Activated CD4-positive, alpha-beta T cell treated with anti-CD3 and anti-CD28 coated beads for 1 hour (primary cell): ENCODE data around the gene PHF21A.

Experiments
- DNase-seq: peaks from one replicate; pipeline ENCODE4 v3.0.0-alpha.2; 2020

Gene PHF21A

GRCh38 chr11:46121301-46121723, at the start of gene PHF21A:
TSS of gene PHF21A (minus strand) at chr11:46121454. CDS start at chr11:46084219, 37,235 bp downstream.
- peak; percentile 84 for DNase-seq

- no peak for DNase-seq
Measured at GRCh38 chr11:46170797-46171196, 49.5 kb upstream of the PHF21A start.

GRCh38 chr11:46162700-46163099, 41.4 kb upstream of the PHF21A start:
- DNase-seq = no peak

DNA sequence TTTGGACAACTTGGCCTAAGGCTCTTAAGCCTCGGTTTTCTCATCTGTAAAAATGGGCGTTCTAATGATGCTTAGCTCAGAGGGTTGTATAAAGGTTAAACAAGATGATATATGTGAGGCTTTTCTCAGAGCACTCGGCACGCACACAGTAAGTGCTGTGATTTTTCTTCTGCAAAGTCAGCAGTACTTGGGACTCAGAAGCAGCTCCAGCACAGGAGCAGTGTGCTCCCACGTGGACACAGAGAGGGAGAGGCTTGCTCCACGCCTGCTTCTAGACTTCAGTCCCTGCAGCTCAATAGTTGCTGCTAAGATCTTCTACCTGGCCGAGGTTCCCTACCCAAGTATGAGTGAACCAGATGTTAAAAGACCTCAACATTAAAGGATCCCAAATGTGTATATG, 39.9 kb upstream of the PHF21A start:
- DNase-seq = no peak

DNA sequence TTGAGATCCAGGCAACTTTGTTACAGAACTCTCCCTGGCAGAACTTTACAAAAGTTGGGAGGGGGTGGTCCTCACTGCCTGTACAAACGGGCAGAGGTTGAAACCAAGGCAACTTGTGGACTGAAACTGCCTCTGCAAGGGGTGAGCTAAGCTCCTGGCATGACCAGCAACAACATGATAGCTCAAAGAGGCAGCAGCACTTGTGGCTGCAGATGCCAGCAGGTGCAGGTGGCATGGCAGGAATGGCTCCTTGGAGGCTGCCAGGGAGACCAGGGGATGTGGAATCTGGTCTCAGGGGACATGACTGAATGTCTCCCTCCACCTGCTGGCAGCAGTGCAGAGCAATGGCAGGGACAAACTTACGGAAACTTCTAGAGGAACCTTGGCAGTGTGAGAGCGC, 38.8 kb upstream of the PHF21A start:
- DNase-seq = no peak

DNA sequence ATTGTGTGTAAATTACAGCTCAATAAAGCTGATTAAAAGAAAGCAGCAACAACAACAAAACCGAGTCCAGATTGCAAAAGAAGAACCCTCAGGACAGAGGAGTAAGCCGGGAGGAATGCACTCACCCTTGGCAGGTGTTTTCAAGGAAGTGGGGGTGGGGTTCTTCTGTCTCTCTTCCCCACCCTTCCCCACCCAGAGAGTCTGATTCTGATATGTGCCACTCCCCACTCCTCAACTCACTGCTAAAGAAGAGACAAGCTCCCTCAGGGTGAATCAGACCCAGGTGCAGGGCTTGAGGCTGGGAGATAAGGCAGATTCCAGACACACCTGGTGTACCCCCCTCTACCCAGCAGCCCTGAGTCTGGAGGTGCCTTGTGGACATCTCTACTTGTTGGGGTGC, 38.4 kb upstream of the PHF21A start:
- no peak for DNase-seq

DNA sequence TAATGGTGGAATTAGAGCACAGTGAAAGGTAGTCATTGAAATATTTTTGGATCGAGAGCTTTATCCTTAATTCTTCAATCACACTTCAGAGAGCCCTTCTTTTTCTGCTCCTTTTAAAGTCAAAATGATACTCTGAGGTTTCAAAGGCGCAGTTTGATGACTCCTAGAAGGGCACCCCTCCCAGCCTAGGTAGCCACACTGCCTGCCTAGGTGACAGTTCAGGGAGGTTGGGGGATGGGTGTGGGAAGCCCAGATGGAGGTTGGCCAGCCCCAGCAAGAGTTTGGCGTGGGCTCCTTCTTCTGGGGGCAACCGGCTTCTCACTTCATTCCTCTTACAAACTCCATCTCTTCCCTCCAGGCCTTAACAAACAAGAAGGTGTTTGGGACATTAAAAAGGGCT, 28.6 kb upstream of the PHF21A start:
- DNase-seq = no peak

DNA sequence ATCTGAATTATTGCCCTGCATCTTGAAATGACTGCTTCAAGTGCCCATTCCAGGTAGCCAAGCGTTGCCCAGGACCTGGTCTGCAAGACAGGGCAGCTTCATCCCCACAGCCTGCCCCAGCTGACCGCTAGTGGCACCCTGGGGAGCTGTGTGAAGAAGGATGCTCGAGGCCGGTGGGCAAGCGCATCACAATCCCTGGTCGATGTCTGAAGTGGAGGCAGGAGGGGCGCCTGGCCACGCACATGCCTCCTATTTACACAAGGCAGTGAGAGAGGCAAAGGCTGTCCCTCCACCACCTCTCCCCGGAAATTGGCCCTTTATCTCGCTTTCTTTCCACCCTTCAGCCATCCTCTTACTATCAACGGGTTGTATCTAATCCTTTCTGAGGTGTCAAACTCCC, 28.1 kb upstream of the PHF21A start:
- DNase-seq = no peak

- DNase-seq = no peak
Measured at GRCh38 chr11:46144741-46145140, 23.5 kb upstream of the PHF21A start.

DNA sequence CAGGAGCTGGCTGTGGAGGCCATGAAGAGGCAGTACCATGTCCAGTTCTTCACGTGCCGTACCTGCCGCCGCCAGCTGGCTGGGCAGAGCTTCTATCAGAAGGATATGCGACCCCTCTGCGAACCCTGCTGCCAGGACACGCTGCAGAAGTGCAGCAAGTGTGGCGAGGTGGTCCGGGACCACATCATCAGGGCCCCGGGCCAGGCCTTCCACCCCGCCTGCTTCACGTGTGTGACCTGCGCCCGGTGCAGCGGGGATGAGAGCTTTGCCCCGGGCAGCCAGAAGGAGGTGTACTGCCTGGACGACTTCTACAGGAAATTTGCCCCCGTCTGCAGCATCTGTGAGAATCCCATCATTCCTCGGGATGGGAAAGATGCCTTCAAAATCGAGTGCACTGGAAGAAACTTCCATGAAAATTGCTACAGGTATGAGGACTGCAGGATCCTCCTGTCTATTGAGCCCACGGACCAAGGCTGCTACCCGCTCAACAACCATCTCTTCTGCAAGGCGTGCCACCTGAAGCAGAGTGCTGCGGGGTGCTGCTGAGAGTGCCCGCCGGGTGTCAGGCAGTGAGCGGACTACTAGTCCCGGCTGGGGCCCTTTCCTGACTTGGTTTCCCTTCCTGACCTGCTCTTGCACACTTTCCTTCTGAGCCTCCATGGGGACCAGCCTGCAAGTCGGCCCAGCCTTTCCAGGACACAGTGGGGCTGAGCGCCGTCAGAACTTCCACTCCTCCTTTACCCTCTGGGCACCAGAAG, 22.0 kb upstream of the PHF21A start:
- DNase-seq = no peak

DNA sequence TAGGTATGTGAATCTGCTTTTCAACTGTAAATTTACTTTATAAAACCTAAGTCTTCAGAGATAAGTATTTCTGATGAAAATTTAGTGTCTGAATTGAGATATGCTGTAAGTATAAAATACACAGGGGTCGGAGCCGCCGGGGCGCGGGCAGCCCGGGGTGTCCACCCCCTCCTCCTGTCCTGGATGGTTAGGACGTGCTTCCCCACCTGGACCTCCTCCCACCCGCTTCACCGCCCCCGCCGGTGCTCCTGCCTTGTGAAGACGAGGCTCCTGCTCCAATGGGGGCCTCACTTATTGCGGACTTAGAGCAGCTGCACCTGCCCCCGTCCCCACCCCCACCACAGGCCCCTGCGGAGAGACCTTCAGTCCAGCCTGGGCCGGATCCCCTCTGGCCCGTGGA, 21.3 kb upstream of the PHF21A start:
- DNase-seq = no peak

DNA sequence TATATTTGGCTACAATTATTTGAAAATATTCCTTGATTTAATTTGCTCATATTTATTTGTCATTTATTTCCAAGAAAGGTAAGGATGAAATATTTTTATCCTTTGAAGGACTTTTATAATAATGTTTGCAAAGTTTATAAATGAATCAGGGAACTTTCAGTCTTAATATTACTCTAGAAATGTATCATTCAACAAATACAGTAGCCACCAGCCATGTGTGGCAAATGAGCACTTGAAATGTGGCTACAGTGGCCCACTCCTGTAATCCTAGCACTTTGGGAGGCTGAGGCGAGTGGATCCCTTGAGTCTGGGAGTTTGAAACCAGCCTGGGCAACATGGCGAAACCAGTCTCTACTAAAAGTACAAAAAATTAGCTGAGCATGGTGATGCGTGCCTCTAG, 20.3 kb upstream of the PHF21A start:
- no peak for DNase-seq

GRCh38 chr11:46134540-46134939, 13.3 kb upstream of the PHF21A start:
- no peak for DNase-seq

GRCh38 chr11:46134061-46134460, 12.8 kb upstream of the PHF21A start:
- DNase-seq = no peak

GRCh38 chr11:46133119-46133518, 11.9 kb upstream of the PHF21A start:
- no peak for DNase-seq

DNA sequence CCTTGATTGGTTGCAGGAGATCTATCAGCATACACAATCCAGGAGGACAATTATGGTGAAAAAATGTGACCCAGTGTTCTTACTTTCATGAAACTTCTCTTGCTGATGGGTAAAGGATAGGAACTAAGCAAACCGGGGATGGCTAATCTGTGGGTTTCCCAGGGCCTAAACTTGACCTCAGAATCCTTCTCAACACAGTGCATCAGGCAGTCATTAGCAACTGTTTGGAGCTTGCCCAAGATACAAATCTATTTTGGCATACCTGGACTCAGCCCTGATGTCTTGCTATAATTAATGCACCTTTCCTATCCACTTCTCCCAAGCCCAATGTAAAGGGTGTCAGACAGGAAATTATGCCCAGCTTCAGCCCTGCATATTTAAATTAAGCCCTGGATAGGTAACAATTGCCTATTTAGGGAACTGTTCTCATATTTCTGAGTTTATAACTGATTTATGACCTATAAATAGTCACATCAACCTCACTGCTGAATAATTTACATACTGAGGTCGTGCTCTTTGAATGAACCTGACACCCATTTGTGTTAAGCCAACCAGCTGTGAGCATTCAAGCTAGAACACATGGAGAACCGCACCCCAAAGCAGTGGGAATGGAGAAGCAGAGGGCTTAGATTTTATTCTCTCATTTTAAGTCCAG, 9.2 kb upstream of the PHF21A start:
- no peak for DNase-seq

- no peak for DNase-seq
Measured at GRCh38 chr11:46129133-46129532, 7.9 kb upstream of the PHF21A start.

- peak; percentile 22 for DNase-seq
Measured at GRCh38 chr11:46127150-46127638, 5.9 kb upstream of the PHF21A start.

- DNase-seq = no peak
Measured at GRCh38 chr11:46125284-46125683, 4.0 kb upstream of the PHF21A start.

DNA sequence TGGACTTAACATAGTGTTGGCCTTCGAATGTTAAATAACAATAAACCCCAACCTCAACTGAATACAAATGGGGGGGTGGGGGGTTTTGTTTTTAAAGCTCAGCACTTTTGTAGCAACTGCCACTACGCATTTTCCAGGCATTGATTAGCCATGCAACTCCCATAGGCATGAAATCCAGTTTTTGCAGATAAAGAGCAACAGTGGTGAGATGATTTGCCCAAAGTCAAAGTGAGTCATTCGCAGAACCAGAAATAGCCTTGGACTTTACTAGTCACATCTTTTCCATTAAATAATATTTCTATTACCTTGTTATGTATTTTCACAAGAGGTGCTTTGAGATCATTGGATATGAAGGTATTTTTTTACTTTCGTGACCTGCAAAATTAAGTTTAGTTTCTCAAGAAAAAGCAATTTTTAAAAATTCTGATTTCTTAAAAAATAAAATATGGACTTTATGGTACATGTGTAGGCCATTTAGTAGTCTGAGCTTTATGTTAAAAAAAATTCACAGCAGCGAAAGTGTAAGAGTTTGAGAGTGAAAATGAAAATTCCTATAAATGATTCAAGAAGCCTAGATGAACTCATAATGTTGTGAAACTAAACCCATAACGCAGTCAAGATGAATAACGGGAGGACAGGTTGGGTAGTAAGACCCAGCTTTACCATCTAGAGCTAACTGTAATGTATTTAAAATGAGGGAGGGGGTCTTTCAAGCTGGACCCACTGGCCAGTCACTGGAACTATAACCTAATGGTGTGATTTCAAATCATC, 1.9 kb upstream of the PHF21A start:
- no peak for DNase-seq

DNA sequence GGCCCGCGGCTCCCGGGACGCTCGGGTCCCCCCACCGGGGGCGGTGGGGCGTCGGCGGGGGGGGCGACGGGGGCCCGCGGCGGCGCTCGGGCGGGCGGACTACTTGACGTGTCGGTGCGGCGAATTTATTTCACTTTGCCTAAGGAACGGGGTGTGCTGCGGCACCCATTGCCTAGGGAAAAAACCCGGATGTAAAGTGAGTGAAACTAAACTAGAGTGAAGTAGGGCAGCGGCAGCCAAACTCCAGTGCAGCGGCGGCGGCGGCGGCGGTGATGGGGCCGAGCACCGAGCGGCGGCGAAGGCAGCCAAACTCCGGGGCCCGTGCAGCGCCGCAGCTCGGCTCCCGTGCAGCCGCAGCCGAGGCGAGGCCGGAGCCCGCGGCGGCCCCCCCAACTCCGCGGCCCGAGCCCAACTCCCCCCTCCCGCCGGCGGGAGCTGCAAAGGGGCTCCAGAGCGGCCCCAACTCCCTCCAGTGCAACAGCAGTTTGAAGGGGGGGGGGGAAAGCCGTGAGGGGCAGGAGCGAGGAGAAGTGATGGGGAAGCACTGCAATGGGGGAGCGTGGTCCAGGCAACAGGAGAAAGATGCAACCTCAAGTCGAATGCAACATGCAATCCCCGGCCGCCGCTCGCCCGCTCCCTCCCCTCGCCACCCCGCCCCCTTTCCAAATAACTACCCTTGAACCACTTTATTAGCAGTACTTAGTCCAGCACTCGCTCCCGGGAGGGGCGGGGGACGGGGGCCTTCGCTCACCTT, 647 bp upstream of the PHF21A start:
- peak; percentile 66 for DNase-seq

DNA sequence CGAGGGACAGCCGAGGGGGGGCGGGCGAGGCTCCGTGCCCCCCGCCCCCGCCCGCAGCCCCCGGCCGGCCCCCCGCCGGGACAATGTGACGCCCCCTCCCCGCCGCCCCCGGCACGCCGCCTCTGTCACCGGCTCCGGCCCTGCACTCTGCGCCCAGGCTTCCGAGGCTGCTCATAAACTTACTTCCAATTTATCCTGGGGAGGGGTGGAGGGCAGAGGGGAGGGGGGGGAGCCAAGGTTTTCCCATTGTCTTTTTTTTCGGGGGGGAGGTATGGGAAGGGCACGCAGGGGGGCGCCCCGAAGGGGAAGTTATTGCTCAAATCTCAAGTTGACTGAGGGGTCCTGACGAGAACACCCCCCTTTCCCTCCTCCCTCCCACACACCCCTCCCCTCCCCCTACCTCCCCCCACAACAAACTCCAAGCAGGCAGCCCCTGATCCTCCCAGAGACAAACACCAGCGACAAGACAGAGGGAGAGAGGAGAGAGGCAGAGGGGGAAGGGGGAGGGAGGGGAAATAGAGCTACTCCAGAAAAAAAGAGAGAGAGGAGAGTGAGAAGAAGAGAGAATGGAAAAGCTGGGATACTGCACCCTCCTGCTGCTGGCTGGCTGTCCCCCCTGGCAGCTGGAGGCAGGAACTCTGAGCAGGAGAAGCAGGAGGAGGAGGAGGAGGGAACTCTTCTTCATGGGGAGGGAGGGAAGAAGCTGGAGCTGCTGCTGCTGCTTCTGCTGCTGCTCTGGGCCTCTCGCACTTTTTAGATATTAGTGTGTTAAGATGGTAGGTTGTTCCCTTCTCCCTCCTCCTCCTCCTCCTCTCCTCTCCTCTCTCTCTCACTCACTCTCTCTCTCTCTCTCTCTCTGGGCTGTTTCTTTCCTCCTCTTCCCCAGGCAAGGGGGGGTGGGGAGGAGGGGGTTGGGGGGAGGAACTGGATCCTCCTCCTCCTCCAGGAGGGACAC, 631 bp downstream of the PHF21A start:
- no peak for DNase-seq
